ENCODE data around the gene IFI44. TPM values are rescaled to one million over a fixed set of nuclear protein-coding genes. Genes with fewer than 3 reads are reported as not detected.

Gene IFI44
- polyA plus RNA-seq (2012; rRNA removed) = 6.5 and 8.7 TPM in 2 replicates
- polyA plus RNA-seq (2012; cell fraction: cytosol; rRNA removed) = 7.8 and 9.4 TPM in 2 replicates
- polyA plus RNA-seq (2012; cell fraction: nucleus; rRNA removed) = 4.9 and 14.3 TPM in 2 replicates

GRCh38 chr1:78649628-78650027 is at the start of gene IFI44:
Gene IFI44, plus strand, starts transcription at chr1:78649831. Its CDS starts 365 bp downstream, at chr1:78650196.
- Histone ChIP-seq H3K36me3 (replicated peaks in 1 of 2; ENCODE audit: control insufficient read depth in 1 of 2, insufficient read depth in 2 of 2, low read length in 1 of 2) (peaks cover 0 to 3% of the 10 kb centered on the region in 2 experiments), H4K20me1 (ENCODE audit: insufficient read depth) (no peaks in the 10 kb centered on the region), H3K9ac (0 out of 2 replicates have a peak within 1 kb of the TSS, but pooled peaks have one; percentile 4), H3K27ac (ENCODE audit: low read depth in 2 of 2, low read length in 1 of 2) (peak within 1 kb of the TSS; percentile 12 to 55; a peak in 3 of 4 replicates), H3K27me3 (ENCODE audit: insufficient read depth) (no peaks in the 10 kb centered on the region), H2AFZ (ENCODE audit: low read depth) (peak within 1 kb of the TSS; percentile 85), H3K4me2 (peak within 1 kb of the TSS; percentile 62), H3K9me2 (no peaks in the 10 kb centered on the region), H3K79me2 (ENCODE audit: insufficient read depth) (no peaks in the 10 kb centered on the region), H3K4me3 (ENCODE audit: low read depth in 2 of 2, low read length in 1 of 2) (peak within 1 kb of the TSS; percentile 36 to 46; a peak in 3 of 4 replicates), H3K4me1 (ENCODE audit: control insufficient read depth in 1 of 2, insufficient read depth in 2 of 2, low read depth in 1 of 2, low read length in 1 of 2) (peaks cover 0 to 8% of the 10 kb centered on the region in 2 experiments; a peak in 2 of 4 replicates), H3F3A (replicated peaks; ENCODE audit: insufficient read depth) (no peaks in the 10 kb centered on the region), H3K9me3 (no peaks in the 10 kb centered on the region)
- no peak for TF ChIP-seq EZH2phosphoT487 (IDR thresholded peaks at IDR 0.05; ENCODE audit: borderline replicate concordance, low read depth)
- 0 out of 2 replicates have a peak, but pooled peaks have one; percentile 28 for TF ChIP-seq POLR2AphosphoS5 (IDR thresholded peaks at IDR 0.05; ENCODE audit: low read depth, low read length)
- no peak for TF ChIP-seq TEAD4 (IDR thresholded peaks at IDR 0.05; ENCODE audit: borderline replicate concordance, insufficient read depth)
- no peak for TF ChIP-seq FOXM1 (IDR thresholded peaks at IDR 0.05; ENCODE audit: low read depth)
- TF ChIP-seq NFIC (IDR thresholded peaks at IDR 0.05; ENCODE audit: borderline replicate concordance) = peak; percentile 70
- peak; percentile 69; the same call in 1 of the 2 replicates for TF ChIP-seq TAF1 (IDR thresholded peaks at IDR 0.05; ENCODE audit: borderline replicate concordance, low read depth, low read length)
- no peak for TF ChIP-seq MAX (IDR thresholded peaks at IDR 0.05; ENCODE audit: low read depth)
- ChIA-PET CTCF (no interaction called here), POLR2A (no interaction called here)
- DNase-seq = peak; percentile 3

- Histone ChIP-seq H3K4me2 (no peak overlapping the region), H3K79me2 (ENCODE audit: insufficient read depth) (no peaks in the 10 kb centered on the region), H3K9me3 (no peaks in the 10 kb centered on the region), H3K9ac (no peak overlapping the region), H3K27me3 (ENCODE audit: insufficient read depth) (no peaks in the 10 kb centered on the region), H3K9me2 (no peaks in the 10 kb centered on the region), H3F3A (replicated peaks; ENCODE audit: insufficient read depth) (no peaks in the 10 kb centered on the region), H3K27ac (ENCODE audit: low read depth in 2 of 2, low read length in 1 of 2) (no peak overlapping the region), H2AFZ (ENCODE audit: low read depth) (no peak overlapping the region), H3K4me1 (ENCODE audit: control insufficient read depth in 1 of 2, insufficient read depth in 2 of 2, low read depth in 1 of 2, low read length in 1 of 2) (no peaks in the 10 kb centered on the region), H4K20me1 (ENCODE audit: insufficient read depth) (no peaks in the 10 kb centered on the region), H3K36me3 (replicated peaks in 1 of 2; ENCODE audit: control insufficient read depth in 1 of 2, insufficient read depth in 2 of 2, low read length in 1 of 2) (no peaks in the 10 kb centered on the region), H3K4me3 (ENCODE audit: low read depth in 2 of 2, low read length in 1 of 2) (no peak overlapping the region)
- ChIA-PET CTCF (interaction anchor here (1.0 to 12.9 kb wide), 3 partner anchors 427 to 470 kb away, joined by 3 to 207 read pairs (median 11); no protein-coding TSS in a partner anchor), POLR2A (no interaction called here)
- TF ChIP-seq RXRA (IDR thresholded peaks at IDR 0.05; ENCODE audit: borderline replicate concordance, low read depth) = no peak
- TF ChIP-seq ELF1 (IDR thresholded peaks at IDR 0.05) = no peak
- TF ChIP-seq USF1 (IDR thresholded peaks at IDR 0.05; ENCODE audit: borderline replicate concordance, low read depth) = no peak
- TF ChIP-seq EP300 (IDR thresholded peaks at IDR 0.05; ENCODE audit: borderline replicate concordance in 1 of 2, low read depth in 1 of 2, low read length in 1 of 2) = no peak
- TF ChIP-seq CHD2 (IDR thresholded peaks at IDR 0.05; ENCODE audit: low read length, partially characterized antibody) = no peak
- TF ChIP-seq TEAD4 (IDR thresholded peaks at IDR 0.05; ENCODE audit: borderline replicate concordance, insufficient read depth) = no peak
- TF ChIP-seq TCF12 (IDR thresholded peaks at IDR 0.05) = no peak
- TF ChIP-seq REST (IDR thresholded peaks at IDR 0.05; ENCODE audit: low read depth, low read length) = no peak
- TF ChIP-seq RCOR1 (IDR thresholded peaks at IDR 0.05; ENCODE audit: low read length) = no peak
- TF ChIP-seq FOXJ3 (CRISPR knock-in tag; IDR thresholded peaks at IDR 0.05) = no peak
- no peak for TF ChIP-seq YY1 (IDR thresholded peaks at IDR 0.05; ENCODE audit: low read depth)
- no peak for TF ChIP-seq JUND (IDR thresholded peaks at IDR 0.05)
- no peak for DNase-seq
- whole genome bisulfite sequencing (ENCODE audit: low lambda C conversion rate) = 88% methylated on average over 1 of the region's 1 CpG
Observed at GRCh38 chr1:78601068-78601467, 48.6 kb upstream of the IFI44 start.
